Stimulated activated CD8-positive, alpha-beta memory T cell treated with anti-CD3 and anti-CD28 coated beads, Interleukin-4, amount 100 ng/mL, for 1 hour (primary cell): ENCODE data around the gene EDEM2.
"Not testable (repeated sequence)": the region's sequence is repeated elsewhere in the genome, so short reads cannot be mapped to it uniquely, and the experiment has no call there.

Experiments
- DNase-seq, 2 donors: peaks; one replicate each; pipeline ENCODE4 v3.0.0-alpha.2; 2020; ENCODE audit warnings: low read depth in 2 of 2, low spot score in 1 of 2

Gene EDEM2

DNA sequence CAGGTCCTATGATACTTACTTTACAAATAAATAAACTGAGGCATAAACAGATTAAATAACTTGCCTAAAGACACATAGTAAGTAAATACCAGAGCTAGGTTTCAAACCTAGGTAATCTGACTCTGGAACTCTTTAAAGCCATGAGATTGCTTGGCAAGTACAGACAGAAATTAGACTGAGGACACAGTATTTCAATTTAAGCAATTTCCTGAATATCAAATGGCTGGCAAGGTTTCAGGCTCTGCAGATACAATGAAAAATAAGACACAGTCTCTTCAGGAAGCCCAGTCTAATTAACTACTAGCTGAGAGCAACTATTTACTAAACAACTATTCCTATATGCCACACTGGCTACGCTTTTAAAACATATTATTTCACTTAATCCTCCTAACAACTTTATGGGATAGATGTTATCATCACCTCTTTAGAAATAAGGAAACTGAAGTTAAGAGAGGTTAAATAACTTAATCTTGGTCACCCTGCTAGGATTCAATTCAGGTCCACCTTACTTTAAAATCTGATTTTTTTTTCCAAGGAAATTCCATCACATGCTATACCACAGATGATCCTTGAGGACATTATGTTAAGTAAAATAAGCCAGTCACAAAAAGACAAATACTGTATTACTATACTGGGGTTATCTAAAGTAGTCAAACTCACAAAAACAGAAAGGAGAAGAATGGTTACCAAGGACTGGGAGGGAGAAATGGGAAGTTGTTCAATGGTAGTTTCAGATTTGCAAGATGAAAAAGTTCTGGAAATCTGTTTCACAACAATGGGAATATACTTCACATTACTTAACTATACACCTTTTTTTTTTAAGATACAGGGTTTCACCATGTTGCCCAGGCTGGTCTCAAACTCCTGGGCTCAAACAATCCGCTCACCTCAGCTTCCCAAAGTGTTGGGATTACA, 58.6 kb downstream of the EDEM2 start:
- DNase-seq: no peak

GRCh38 chr20:35087791-35088190, 59.3 kb downstream of the EDEM2 start:
- no peak for DNase-seq

GRCh38 chr20:35087355-35087754, 59.8 kb downstream of the EDEM2 start:
- no peak for DNase-seq

DNA sequence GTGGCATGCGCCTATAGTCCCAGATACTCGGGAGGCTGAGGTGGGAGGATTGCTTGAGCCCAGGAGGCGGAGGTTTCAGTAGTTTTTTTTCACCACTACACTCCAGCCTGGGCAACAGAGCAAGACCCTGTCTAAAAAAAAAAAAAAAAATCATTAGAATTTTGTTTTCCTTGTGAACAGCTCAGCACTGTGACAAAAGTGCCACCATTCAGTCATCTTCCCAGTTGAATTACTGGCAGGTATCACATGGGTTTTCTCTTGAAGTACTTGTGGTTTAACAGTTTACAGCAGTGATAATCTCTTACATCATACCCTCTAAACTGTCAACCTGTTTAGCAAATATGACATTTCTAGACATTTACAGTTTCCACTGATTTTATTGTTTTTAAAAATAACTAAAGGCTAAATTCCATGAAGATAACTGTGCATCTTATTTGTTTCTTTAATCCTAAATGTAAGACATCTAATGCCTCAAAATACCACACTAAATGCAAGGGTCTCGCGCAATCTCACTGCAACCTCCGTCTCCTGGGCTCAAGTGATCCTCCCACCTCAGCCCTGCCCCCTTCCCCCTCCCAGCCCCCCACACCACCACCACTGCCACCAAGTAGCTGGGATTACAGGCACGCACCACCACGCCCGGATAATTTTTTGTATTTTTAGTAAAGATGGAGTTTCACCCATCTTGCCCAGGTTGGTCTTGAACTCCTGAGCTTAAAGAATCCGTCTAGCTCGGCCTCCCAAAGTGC, 61.5 kb downstream of the EDEM2 start:
- no peak for DNase-seq

- DNase-seq: no peak
Measured at GRCh38 chr20:35084998-35085397, 62.1 kb downstream of the EDEM2 start.

DNA sequence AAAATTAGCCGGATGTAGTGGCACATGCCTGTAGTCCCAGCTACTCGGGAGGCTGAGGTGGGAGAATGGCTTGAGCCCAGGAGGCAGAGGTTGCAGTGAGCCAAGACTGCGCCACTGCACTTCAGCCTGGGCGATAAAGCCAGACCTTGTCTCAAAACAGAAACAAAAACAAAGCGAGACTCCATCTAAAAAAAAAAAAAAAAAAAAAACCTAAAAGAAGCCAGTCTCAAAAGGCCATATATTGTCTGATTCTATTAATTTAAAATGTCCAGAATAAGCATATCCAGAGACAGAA, 66.8 kb downstream of the EDEM2 start:
- not testable (repeated sequence) for DNase-seq

GRCh38 chr20:35079472-35080347, 67.4 kb downstream of the EDEM2 start:
- DNase-seq: no peak

GRCh38 chr20:35077872-35078271, 69.3 kb downstream of the EDEM2 start:
- no peak for DNase-seq

DNA sequence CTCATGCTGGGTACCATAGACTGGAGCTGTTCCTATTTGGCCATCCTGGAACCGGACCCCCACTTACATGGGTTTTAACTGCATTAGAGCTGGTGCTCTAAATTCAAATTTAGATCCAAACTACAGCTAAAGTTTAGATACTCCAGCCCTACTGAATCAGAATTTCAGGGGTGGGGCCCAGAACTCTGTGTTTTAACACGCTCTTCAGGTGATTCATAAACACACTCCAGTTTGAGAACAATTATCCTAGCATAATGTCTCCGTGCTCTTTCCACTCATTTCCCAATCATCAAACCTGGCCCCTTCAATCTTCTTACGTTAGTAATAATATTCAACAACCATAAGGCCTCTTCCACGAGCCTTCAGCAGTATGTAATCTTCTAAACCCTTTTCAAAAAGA, 69.8 kb downstream of the EDEM2 start:
- no peak for DNase-seq

GRCh38 chr20:35071436-35072153, 75.5 kb downstream of the EDEM2 start:
- DNase-seq: not testable (repeated sequence)

DNA sequence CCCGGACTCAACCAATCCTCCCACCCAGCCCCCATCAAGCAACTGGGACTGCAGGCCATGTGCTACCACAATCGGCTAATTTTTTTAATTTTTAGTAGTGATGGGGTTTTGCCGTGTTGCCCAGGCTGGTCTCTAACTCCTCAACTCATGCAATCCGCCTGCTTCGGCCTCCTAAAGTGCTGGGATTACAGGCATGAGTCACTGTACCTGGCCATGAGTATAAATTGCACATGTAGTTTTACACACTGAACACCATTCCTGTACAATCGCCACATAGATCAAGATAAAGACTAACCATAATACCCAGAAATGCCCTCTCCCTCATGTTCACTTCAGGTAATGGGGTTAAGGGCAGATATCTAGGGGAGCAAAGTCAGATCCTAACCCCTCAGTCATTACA, 80.9 kb downstream of the EDEM2 start:
- DNase-seq: no peak
